NB4 (cell line): ENCODE data around the gene RAB7A.

Experiments used
- CTCF ChIP-seq: IDR thresholded peaks from one replicate; pipeline ENCODE4 v1.5.1; 2012; ENCODE audit warnings: low read depth, low read length
- MAX ChIP-seq: IDR thresholded peaks from 2 replicates; pipeline ENCODE4 v1.6.1; 2011; ENCODE audit warnings: low read depth, low read length
- POLR2A ChIP-seq: IDR thresholded peaks from 2 replicates; pipeline ENCODE4 v1.6.1; 2011; ENCODE audit warnings: mild to moderate bottlenecking; ENCODE audit not compliant: insufficient read length; ENCODE audit errors: extremely low read depth

GRCh38 chr3:128806588-128806987, 80.6 kb downstream of the RAB7A start:
- TF ChIP-seq CTCF: no peak
- TF ChIP-seq POLR2A: no peak
- no peak for TF ChIP-seq MAX
